ENCODE results near the gene ARMH1.

Gene ARMH1

GRCh38 chr1:44678120-44678519 lies 3.6 kb downstream of the ARMH1 start:
- TF ChIP-seq, protein P1, sequence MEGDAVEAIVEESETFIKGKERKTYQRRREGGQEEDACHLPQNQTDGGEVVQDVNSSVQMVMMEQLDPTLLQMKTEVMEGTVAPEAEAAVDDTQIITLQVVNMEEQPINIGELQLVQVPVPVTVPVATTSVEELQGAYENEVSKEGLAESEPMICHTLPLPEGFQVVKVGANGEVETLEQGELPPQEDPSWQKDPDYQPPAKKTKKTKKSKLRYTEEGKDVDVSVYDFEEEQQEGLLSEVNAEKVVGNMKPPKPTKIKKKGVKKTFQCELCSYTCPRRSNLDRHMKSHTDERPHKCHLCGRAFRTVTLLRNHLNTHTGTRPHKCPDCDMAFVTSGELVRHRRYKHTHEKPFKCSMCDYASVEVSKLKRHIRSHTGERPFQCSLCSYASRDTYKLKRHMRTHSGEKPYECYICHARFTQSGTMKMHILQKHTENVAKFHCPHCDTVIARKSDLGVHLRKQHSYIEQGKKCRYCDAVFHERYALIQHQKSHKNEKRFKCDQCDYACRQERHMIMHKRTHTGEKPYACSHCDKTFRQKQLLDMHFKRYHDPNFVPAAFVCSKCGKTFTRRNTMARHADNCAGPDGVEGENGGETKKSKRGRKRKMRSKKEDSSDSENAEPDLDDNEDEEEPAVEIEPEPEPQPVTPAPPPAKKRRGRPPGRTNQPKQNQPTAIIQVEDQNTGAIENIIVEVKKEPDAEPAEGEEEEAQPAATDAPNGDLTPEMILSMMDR (conservative IDR thresholded peaks at IDR 0.05; ENCODE audit: low read length), result no peak
- H3K4me3 ChIP-seq (ENCODE audit: low read length), result no peak overlapping the region
- DNase-seq (ENCODE audit: low read depth), result no peak

- H3K4me3 ChIP-seq (ENCODE audit: low read length), result no peak overlapping the region
- TF ChIP-seq, protein P1 (conservative IDR thresholded peaks at IDR 0.05; ENCODE audit: low read length), result no peak
- no peak for DNase-seq (ENCODE audit: low read depth)
These were observed 4.1 kb downstream of the ARMH1 start for GRCh38 chr1:44678626-44679025.

GRCh38 chr1:44679468-44679867 lies 5.0 kb downstream of the ARMH1 start:
- H3K4me3 ChIP-seq (ENCODE audit: low read length), result no peak overlapping the region
- TF ChIP-seq, protein P1 (conservative IDR thresholded peaks at IDR 0.05; ENCODE audit: low read length), result no peak
- DNase-seq (ENCODE audit: low read depth), result no peak

DNA sequence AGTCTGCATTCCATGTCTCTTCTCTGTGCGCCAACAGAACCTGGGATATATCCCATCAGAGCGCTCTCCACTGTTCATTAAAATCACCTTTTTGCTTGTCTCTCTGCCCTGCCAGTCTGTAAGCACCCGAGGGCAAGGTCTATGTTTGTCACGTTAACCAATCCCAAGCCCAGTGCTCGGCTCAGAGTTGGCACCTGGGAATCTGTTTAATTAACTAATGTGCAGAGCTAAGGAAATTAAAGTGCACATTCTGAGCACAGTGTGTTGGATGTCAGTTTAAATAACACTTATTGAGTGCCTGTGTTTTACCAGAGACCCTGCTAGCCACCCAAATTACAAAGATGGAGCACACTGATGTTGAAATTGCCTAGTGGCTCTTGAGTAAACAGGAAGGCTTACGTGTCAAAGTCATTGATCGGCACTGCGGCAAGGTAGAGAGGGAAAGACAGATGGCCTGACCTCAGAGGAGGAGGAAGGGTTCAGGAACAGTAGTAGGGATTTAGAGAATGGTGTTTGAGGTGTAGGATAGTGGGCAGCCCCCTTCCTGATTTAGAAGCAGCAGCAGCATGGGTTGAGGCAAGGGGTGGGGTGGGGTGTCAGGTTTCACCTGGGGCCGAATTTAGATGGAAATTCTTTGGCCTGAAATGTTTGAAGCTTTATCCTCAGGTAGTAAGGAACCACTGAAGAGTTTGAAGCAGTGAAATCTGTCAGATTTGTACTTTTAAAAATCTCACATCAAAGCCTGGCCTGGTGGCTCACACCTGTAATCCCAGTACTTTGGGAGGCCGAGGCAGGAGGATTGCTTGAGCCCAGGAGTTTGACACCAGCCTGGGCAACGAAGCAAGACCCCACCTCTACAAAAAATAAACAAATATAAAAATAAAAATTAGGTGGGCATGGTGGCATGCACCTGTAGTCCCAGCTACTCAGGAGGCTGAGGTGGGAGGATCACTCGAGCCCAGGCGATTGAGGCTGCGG lies 7.7 kb downstream of the ARMH1 start:
- no peak overlapping the region for H3K4me3 ChIP-seq (ENCODE audit: low read length)
- DNase-seq (ENCODE audit: low read depth), result no peak

DNA sequence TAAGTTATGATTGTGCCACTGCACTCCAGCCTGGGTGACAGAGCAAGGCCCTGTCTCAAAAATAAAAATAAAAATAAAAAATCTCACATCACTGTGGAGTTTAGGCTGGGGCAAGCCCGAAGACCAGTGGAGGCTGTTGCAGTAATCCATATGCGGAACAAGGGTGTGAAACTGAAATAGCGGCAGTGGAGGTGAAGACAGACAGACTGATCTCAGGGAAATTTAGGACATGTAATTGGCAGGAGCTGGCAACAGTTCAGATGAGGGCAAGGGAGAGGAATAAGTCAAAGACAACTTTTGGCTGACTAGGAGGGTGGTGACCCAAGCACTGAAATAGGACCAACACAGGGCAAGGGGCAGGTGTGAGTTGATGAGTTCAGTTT lies 8.4 kb downstream of the ARMH1 start:
- no peak for DNase-seq (ENCODE audit: low read depth)
- no peak overlapping the region for H3K4me3 ChIP-seq (ENCODE audit: low read length)
- TF ChIP-seq, protein P1 (conservative IDR thresholded peaks at IDR 0.05; ENCODE audit: low read length), result no peak

More for the DNA sequence above, 7.7 kb downstream of the ARMH1 start:
- TF ChIP-seq, protein P1 (conservative IDR thresholded peaks at IDR 0.05; ENCODE audit: low read length), result no peak

- no peak overlapping the region for H3K4me3 ChIP-seq (ENCODE audit: low read length)
- no peak for DNase-seq (ENCODE audit: low read depth)
- TF ChIP-seq, protein P1 (conservative IDR thresholded peaks at IDR 0.05; ENCODE audit: low read length), result no peak
These were observed 10.0 kb downstream of the ARMH1 start for GRCh38 chr1:44684525-44684924.

DNA sequence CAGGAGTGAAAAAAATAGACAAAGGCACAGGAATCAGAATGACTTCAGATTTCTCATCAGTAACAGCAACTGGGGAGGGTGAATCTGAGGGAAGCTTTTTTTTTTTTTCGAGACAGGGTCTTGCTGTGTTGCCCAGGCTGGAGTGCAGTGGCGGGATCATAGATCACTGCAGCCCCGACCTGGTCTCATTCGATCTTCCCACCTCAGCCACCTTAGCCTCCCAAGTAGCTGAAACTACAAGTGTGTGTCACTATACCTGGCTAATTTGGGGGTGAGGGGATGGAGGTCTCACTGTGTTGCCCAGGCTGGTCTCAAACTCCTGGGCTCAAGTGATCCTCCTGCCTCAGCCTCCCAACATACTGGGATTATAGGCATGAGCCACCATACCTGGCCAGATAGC lies 10.7 kb downstream of the ARMH1 start:
- TF ChIP-seq, protein P1 (conservative IDR thresholded peaks at IDR 0.05; ENCODE audit: low read length), result no peak
- DNase-seq (ENCODE audit: low read depth), result no peak

More for the DNA sequence above, 10.7 kb downstream of the ARMH1 start:
- no peak overlapping the region for H3K4me3 ChIP-seq (ENCODE audit: low read length)
